T-helper 2 cell (primary cell): ENCODE measurements around the gene ADGRL3.
A peak's percentile ranks its signal among the peaks of the same experiment; 100 is the strongest.

Experiments used
- DNase-seq, 5 experiments: peaks; one replicate each; pipeline versions ENCODE4 v3.0.0 to v3.0.0-alpha.2; 2012 to 2022
- total RNA-seq, 2 donors: gene quantifications; one replicate each; lab custom pipeline; 2026; lab: John Stamatoyannopoulos, UW

The ADGRL3 gene
- 0 to 1.3 reads per million in 2 donors for total RNA-seq

DNA sequence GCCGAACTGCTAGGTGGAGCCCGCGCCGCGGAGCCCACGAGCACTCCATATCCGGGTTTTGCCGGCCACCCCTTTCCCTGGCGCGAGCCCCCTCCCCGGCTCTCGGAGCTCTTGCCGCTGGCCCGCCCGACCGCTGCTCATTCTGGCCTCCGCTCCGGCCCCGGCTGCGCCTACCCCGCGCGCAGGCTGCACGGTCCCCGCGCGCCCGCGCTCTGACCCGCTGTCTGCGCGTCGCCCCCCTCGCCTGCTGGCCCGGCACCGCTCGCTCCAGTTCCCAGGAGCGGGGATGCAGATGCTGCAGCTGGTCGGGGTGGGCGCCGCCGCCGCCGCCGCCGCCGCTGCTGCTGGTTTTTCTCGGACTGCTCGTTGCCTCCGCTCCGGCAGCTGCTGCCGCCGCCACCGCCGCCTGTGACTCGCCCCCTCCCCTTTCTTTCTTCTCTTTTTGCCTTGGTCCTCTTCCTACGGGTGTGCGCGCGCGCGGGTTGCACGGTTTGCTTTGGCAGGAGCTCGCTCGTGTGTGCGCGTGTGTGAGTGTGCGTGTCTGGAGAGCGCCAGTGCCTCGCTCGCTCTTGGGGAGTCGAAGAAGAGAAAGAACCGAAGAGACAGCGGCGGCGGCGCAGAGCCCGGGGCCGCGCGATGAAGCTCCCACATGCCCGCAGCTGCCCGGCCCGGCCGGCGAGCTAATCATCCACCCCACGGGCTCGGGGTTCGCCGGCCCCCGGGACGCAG is at the start of gene ADGRL3:
ADGRL3 (plus strand) TSS at position 140 of the 729 bp plus-strand sequence.
- DNase-seq, result peak in 1 of 5 experiments; percentile 16

GRCh38 chr4:61152433-61152832 is 47.7 kb upstream of the ADGRL3 start:
- DNase-seq, result no peak

GRCh38 chr4:61160478-61160877 is 39.6 kb upstream of the ADGRL3 start:
- no peak for DNase-seq

- DNase-seq, result no peak
Measured at GRCh38 chr4:61162116-61162515, 38.0 kb upstream of the ADGRL3 start.

DNA sequence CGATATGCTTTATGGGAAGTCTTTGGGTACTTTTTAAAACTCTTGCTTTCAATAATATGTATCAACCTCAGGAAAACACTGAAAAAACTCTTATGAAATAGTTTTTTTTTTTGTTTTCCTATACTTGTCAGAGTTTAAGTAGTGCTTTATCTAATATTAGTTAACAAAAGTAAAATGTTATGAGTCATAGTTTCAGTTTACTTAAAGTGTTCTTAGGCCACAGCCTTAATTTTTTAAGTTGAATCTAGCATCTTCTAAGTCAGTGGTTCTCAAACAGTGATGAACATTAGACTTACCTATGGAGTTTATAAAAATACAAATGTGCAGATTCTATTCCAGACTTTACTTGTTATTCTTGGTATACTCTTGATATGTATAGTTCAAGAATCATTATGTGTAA is 26.3 kb upstream of the ADGRL3 start:
- DNase-seq, result no peak

DNA sequence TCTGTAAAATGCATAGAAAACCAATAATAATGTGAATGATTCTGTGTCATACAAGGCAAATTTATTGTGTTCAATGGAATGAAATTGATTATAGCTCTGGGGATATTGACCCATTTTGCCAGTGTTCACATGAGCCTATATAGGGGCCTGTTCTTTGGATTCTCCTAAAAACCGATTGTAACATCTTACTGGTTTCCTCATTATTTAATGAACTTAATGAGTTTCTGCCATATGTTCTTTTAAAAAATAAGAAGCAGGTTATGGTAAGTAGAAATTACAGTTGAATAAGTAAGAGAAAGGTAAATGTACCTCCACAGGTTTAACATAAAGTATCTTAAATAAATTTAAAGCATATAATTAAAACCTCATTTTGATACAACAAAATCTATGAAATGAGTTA is 24.6 kb upstream of the ADGRL3 start:
- DNase-seq, result no peak

GRCh38 chr4:61177367-61177766 is 22.8 kb upstream of the ADGRL3 start:
- no peak for DNase-seq

DNA sequence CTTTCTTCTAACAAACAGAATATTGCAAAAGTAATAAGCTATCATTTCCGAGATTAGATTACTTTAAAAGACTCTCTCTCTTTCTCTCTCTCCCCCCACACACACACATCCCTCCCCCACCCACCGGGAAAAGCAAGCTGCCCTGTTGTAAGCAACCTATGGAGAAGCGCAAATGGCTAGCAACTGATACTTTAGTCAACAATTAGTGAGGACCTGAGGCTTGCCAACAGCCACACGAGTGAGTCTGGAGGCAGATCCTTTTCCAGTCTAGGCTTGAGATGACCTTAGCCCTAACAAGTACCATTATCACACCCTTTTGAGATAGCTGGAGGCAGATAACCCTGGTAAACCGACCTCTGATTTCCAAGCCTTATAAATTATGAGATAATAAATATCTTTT is 19.7 kb upstream of the ADGRL3 start:
- no peak for DNase-seq

- DNase-seq, result no peak
Measured at GRCh38 chr4:61182915-61183314, 17.2 kb upstream of the ADGRL3 start.

DNA sequence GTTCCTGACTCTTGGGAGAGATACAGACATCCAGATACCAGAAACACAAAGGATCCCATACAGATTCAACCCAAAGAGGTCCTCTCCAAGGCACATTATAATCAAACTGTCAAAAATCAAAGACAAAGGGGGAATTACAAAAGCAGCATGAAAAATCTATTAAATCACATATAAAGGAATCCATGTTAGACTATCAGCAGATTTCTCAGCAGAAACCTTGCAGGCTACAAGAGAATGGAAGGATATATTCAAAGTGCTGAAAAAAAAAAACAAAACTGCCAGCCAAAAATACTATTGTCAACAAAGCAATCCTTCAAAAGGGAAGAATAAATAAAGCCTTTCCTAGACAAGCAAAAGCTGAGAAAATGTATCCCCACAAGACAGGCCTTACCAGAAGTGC is 14.8 kb upstream of the ADGRL3 start:
- DNase-seq, result no peak

DNA sequence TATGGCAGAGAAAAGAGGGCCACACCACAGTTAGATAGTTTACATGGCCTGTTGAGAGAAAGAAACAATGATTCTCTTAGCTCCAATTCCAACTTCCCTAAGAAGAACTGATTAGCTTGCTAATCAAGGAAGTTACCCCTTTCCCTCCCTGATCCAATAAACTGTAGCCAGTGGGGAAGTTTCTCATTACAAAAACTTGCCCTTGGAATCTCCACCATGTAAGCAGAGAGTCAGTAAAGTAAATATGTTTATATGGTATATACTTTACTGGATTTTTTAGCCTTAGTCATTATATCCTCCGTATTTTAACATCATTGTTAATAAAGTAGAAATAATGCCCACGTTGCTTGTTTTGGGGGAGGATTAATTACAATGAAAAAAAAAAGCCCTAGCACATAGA is 7.7 kb upstream of the ADGRL3 start:
- DNase-seq, result no peak

- no peak for DNase-seq
Measured at GRCh38 chr4:61193863-61194262, 6.3 kb upstream of the ADGRL3 start.

GRCh38 chr4:61194571-61194970 is 5.6 kb upstream of the ADGRL3 start:
- DNase-seq, result no peak

DNA sequence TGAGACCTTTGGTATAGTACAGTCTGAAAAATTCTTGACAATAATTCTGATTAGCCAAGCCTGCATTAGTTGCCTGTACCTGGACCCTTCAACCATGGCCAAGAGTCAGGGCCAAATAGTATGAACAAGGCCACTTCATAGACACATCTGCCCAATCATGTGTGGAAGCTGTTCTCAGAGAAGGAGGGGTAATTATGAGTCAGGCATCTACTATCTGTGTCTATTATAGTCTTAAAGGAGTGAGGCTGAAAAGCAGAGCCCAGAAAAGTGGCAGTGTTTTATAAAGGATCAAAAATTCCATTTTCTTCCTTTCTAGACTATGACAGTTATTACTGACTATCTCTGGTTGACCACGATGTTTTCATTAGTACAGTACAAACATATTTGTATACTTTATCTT is 5.0 kb upstream of the ADGRL3 start:
- no peak for DNase-seq

DNA sequence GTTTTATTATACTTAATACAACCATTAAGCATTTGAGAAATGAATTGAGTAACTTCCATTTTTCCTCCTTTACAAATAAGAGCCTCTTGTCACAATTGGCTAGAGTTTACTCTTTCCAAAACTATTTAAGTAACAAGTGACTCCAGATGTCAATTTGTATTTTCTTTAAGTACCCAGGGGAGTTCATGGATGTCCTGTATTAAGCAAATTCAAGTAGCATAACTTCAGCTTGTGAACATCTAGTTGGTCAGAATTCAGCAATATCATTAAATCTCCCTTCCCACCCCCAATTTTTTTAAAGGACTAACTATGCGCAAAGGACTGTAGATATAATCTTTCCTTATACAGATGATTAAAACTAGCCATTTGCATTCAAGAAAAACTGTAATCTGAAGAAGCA is 1.4 kb upstream of the ADGRL3 start:
- DNase-seq, result no peak

DNA sequence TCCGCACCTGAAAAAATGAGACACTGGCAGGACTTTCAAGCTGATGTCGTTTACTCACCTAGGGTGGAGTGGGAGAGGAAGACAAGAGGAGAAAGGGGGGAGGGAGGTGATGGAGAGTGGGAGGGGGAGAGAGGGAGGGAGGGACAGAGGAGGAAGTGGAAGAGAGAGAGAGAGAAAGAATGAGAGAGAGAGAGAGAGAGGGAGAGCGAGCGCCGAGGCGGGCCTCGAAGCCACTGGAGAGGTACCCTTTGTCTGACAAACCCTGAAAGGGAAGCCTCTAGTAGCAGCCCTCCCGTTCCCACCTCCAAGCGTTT is 296 bp upstream of the ADGRL3 start:
- DNase-seq, result peak in 1 of 5 experiments; percentile 1

DNA sequence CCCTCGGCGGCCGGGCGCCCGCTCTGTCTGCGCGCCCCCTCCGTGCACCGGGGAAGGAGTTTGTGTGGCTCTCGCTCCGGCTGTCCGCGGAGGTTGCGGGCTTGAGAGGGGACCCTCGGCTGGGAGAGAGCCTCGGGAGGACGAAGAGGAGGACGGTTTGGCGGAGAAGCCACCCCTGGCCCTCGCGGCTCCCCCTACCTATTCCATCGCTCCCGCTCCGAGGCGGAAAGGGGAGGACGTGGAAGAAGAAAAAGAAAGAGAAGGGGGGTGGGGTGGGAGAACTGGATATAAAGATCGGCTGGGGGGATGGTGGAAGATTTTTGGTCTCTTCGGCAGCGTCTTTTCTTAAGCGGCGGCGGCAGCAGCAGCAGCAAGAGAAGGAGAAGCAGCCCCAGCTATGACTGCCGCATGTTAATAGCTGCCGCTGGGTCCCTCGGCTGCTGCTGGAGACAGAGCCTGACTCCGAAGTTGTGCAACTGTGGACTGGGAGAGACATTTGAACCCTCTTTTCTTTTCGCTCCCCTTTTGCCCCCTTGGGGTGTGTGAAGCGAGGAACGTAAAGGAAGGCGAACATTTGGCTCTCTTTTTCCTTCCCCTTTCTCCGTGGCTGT is 895 bp downstream of the ADGRL3 start:
- peak in 1 of 5 experiments; percentile 10 for DNase-seq

DNA sequence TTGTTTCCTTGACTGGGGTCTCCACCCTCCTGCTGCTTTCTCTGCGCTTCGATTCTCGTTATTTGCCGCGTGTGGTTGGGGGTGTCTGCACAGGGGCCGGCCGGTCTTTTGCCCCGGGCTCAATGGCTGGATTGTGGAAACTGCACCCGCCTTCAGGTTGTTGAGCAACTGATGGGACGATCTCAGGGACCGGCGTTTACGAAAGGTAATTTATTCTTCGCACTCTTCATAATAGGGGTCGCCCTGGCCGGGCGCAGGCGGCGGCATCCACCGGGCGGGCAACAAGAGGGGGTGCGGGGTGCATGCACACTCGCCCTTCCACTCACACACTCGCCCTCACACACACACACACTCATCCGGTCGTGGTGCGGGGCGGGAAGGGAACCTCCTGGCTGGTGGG is 1.4 kb downstream of the ADGRL3 start:
- DNase-seq, result peak in 1 of 5 experiments; percentile 0

DNA sequence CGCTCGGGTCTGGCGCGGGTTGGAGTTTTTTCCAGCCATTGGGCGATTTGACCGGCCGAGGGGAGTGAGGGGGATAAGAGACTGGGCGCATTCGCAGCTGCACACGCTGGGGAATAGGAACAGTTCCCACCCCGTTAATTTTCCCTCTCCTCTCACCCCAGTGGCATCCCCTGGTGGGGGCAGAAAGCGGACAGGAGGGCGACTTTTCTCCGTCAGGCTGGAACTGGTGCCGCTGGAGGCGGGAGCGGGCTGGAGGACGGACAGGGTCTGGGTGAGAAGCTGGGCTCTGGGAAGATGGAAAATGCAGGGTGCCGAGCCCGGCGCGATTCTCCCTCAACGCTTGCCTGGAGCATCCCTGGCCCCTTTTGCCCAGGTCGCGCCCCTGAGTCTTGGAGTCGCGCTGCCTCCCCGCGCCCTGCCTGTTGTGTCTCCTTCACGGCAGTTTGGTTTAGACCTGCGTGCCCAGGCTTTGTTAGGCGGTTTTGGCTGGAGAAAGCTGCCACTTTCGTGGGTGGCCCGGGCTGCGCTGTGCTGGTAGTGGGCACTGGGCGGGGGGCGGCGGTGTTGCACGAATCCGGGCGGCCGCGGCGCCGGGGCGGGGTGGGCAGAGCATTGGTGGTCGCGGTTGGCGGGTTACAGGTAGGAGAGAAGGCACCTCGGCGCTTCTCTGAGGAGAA is 2.0 kb downstream of the ADGRL3 start:
- peak in 1 of 5 experiments; percentile 0 for DNase-seq

DNA sequence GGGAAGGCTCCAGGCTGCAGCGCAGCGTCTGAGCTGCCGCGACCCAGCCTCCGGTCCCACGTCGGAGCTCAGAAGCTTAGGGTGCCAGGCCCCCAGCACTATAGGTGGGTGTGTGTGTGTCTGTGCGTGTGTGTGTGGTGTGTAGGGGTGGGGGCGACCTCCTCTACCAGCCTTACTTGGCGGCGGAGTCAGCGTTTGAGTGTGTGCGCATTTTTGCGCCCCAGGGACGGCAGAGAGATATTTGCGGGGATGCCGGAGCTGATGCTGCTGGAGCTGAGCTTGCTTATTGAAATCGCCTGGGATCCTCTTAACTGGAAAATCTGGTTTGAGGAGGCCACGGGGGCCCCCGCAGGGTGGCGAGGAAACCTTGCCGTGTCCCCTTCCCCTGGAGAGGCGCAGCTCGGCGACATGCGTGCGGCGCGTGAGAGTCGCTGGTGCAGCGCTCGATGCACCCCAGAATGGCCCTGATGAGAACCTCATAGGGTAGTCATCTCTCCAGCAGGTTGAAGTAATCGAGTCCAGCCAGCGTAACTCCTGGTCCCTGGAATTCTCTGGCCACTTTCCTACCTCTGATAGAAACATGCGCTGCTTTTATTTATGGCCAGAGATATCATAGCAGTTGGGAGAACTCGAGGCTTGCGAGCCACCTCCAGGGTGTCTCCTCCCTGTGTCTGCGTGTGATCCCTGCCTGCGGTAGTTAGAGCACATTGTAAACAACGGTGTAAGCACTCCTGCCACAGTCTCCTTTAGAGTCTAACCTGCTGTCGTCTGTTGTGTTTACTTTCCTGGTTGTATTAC is 2.7 kb downstream of the ADGRL3 start:
- peak in 1 of 5 experiments; percentile 1 for DNase-seq

DNA sequence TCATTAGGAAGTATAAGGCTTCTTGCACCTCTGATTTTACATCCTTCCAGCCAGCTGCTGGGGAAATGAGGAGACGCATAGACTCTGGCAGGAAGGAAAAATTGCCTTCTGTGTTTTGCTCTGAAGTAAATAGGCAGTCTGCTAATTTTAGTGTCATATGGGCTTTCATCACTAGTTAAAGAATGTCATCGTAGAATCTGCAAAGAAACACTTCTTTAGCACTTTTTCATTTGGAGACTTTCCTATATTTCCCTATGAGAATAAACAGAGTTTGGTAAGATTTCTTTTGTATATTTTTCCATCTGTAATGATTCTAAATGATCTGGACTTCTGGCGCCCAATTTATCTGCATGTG is 3.3 kb downstream of the ADGRL3 start:
- DNase-seq, result no peak

GRCh38 chr4:61204353-61205060 is 4.4 kb downstream of the ADGRL3 start:
- DNase-seq, result no peak

DNA sequence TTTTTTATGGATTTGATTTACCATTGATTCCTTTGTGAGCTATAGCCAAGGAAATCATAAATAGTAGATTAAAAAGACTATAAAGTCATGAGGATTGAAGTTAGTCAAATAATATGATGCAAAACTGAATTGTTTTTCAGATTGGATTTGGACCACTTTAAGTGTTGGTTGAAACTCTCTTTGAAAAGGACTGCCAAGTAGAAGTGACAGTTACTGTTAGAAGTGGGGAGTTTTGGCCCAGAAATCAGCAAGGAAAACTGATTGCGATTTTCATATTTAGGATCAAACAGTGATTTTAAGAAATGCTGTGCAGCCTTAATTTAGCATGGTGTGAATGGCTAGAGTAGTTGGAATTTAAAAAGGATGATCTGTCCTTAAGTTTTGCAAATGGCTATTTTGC is 4.9 kb downstream of the ADGRL3 start:
- DNase-seq, result no peak
